ENCODE data around the gene PFDN4. TPM values are rescaled to one million over a fixed set of nuclear protein-coding genes. Genes with fewer than 3 reads are reported as not detected.

Gene PFDN4
- total RNA-seq, 2 experiments from 2014 or later = 17.5 to 17.7 TPM

- Mint-ChIP-seq H3K36me3 (ENCODE audit: low read depth) (no peaks in the 10 kb centered on the region), H3K27ac (no peak overlapping the region), H3K4me1 (ENCODE audit: low read depth) (no peaks in the 10 kb centered on the region), H3K27me3 (peaks cover 4% of the 10 kb centered on the region), H3K4me3 (no peak overlapping the region), H3K9me3 (peaks cover 3% of the 10 kb centered on the region)
- ATAC-seq (ENCODE audit: poor library complexity) (no peak), DNase-seq (no peak)
- Histone ChIP-seq H3K27ac (ENCODE audit: low read depth in 1 of 2, low read length in 2 of 2) (no peak overlapping the region), H3K4me1 (ENCODE audit: insufficient read depth, low read length) (no peaks in the 10 kb centered on the region), H3K27me3 (ENCODE audit: control insufficient read depth in 1 of 2, insufficient read depth in 2 of 2, low read length in 2 of 2) (no peaks in the 10 kb centered on the region), H3K9me3 (ENCODE audit: control insufficient read depth in 1 of 2, insufficient read depth in 1 of 2, low read length in 2 of 2) (no peaks in the 10 kb centered on the region), H3K4me3 (ENCODE audit: low read length) (no peak overlapping the region), H3K36me3 (ENCODE audit: insufficient read depth, low read length) (no peaks in the 10 kb centered on the region)
- ChIA-PET CTCF (no interaction called here), POLR2A (no interaction called here)
- TF ChIP-seq CTCF (IDR thresholded peaks at IDR 0.05) = no peak
- intact Hi-C loops (cut with DNase I, micrococcal nuclease) = no loop called here
Measured at GRCh38 chr20:54227751-54228150, 19.9 kb downstream of the PFDN4 start.

- DNase-seq (no peak), ATAC-seq (ENCODE audit: poor library complexity) (no peak)
- TF ChIP-seq CTCF (IDR thresholded peaks at IDR 0.05) = no peak
- Histone ChIP-seq H3K4me3 (ENCODE audit: low read length) (no peak overlapping the region), H3K27me3 (ENCODE audit: control insufficient read depth in 1 of 2, insufficient read depth in 2 of 2, low read length in 2 of 2) (no peaks in the 10 kb centered on the region), H3K9me3 (ENCODE audit: control insufficient read depth in 1 of 2, insufficient read depth in 1 of 2, low read length in 2 of 2) (no peaks in the 10 kb centered on the region), H3K4me1 (ENCODE audit: insufficient read depth, low read length) (no peaks in the 10 kb centered on the region), H3K27ac (ENCODE audit: low read depth in 1 of 2, low read length in 2 of 2) (no peak overlapping the region), H3K36me3 (ENCODE audit: insufficient read depth, low read length) (no peaks in the 10 kb centered on the region)
- Mint-ChIP-seq H3K4me1 (ENCODE audit: low read depth) (no peaks in the 10 kb centered on the region), H3K36me3 (ENCODE audit: low read depth) (no peaks in the 10 kb centered on the region), H3K4me3 (no peak overlapping the region), H3K27ac (no peak overlapping the region), H3K27me3 (peaks cover 4% of the 10 kb centered on the region), H3K9me3 (peaks cover 3% of the 10 kb centered on the region)
- CTCF ChIA-PET = no interaction called here
- POLR2A ChIA-PET = no interaction called here
- intact Hi-C loops (cut with DNase I, micrococcal nuclease) = no loop called here
Measured at GRCh38 chr20:54228841-54229240, 21.0 kb downstream of the PFDN4 start.

- no peak overlapping the region for H3K4me3 ChIP-seq (ENCODE audit: low read length)
- H3K36me3 ChIP-seq (ENCODE audit: insufficient read depth, low read length) = no peaks in the 10 kb centered on the region
- no peak for TF ChIP-seq CTCF (IDR thresholded peaks at IDR 0.05)
- no peaks in the 10 kb centered on the region for H3K4me1 ChIP-seq (ENCODE audit: insufficient read depth, low read length)
- no peak for DNase-seq
- ChIA-PET CTCF (no interaction called here), POLR2A (no interaction called here)
- no peaks in the 10 kb centered on the region for H3K4me1 Mint-ChIP-seq (ENCODE audit: low read depth)
- H3K4me3 Mint-ChIP-seq = no peak overlapping the region
- intact Hi-C loops (cut with DNase I, micrococcal nuclease) = no loop called here
- H3K36me3 Mint-ChIP-seq (ENCODE audit: low read depth) = no peaks in the 10 kb centered on the region
- no peak for ATAC-seq (ENCODE audit: poor library complexity)
- H3K9me3 ChIP-seq (ENCODE audit: control insufficient read depth in 1 of 2, insufficient read depth in 1 of 2, low read length in 2 of 2) = no peaks in the 10 kb centered on the region
- H3K27me3 Mint-ChIP-seq = peaks cover 4% of the 10 kb centered on the region
- no peak overlapping the region for H3K27ac ChIP-seq (ENCODE audit: low read depth in 1 of 2, low read length in 2 of 2)
- no peak overlapping the region for H3K27ac Mint-ChIP-seq
- H3K27me3 ChIP-seq (ENCODE audit: control insufficient read depth in 1 of 2, insufficient read depth in 2 of 2, low read length in 2 of 2) = peaks cover 0 to 5% of the 10 kb centered on the region in 2 experiments
- peaks cover 3% of the 10 kb centered on the region for H3K9me3 Mint-ChIP-seq
Measured at GRCh38 chr20:54229566-54230160, 21.8 kb downstream of the PFDN4 start.

Data from CD4-positive, alpha-beta T cell (primary cell).